ENCODE results near the gene SNUPN. TPM values are rescaled to one million over a fixed set of nuclear protein-coding genes. Genes with fewer than 3 reads are reported as not detected.
"Not testable (repeated sequence)": the region's sequence is repeated elsewhere in the genome, so short reads cannot be mapped to it uniquely, and the experiment has no call there.

SNUPN gene
- total RNA-seq, 1 donor from 2014 or later = 15.9 TPM

- no peak for DNase-seq (ENCODE audit: extremely low read depth, low read depth, low spot score)
Measured at GRCh38 chr15:75637245-75638009, 11.9 kb upstream of the SNUPN start.

- no peak for DNase-seq (ENCODE audit: extremely low read depth, low read depth, low spot score)
Measured at GRCh38 chr15:75636026-75636425, 10.5 kb upstream of the SNUPN start.

GRCh38 chr15:75633922-75634321 lies 8.4 kb upstream of the SNUPN start:
- not testable (repeated sequence) for DNase-seq (ENCODE audit: extremely low read depth, low read depth, low spot score)

GRCh38 chr15:75631935-75632334 lies 6.4 kb upstream of the SNUPN start:
- DNase-seq (ENCODE audit: extremely low read depth, low read depth, low spot score) = no peak

GRCh38 chr15:75622505-75622904 lies 3.0 kb downstream of the SNUPN start:
- no peak for DNase-seq (ENCODE audit: extremely low read depth, low read depth, low spot score)

GRCh38 chr15:75620841-75621391 lies 4.6 kb downstream of the SNUPN start:
- DNase-seq (ENCODE audit: extremely low read depth, low read depth, low spot score) = no peak

GRCh38 chr15:75620058-75620820 lies 5.3 kb downstream of the SNUPN start:
- no peak for DNase-seq (ENCODE audit: extremely low read depth, low read depth, low spot score)

- no peak for DNase-seq (ENCODE audit: extremely low read depth, low read depth, low spot score)
Measured at GRCh38 chr15:75616766-75617165, 8.8 kb downstream of the SNUPN start.

- DNase-seq (ENCODE audit: extremely low read depth, low read depth, low spot score) = no peak
Measured at GRCh38 chr15:75606711-75607699, 18.5 kb downstream of the SNUPN start.

- DNase-seq (ENCODE audit: extremely low read depth, low read depth, low spot score) = no peak
Measured at GRCh38 chr15:75606026-75606425, 19.5 kb downstream of the SNUPN start.

- no peak for DNase-seq (ENCODE audit: extremely low read depth, low read depth, low spot score)
Measured at GRCh38 chr15:75599401-75599800, 26.1 kb downstream of the SNUPN start.

- DNase-seq (ENCODE audit: extremely low read depth, low read depth, low spot score) = no peak
Measured at GRCh38 chr15:75598361-75598760, 27.2 kb downstream of the SNUPN start.

GRCh38 chr15:75597667-75598341 lies 27.7 kb downstream of the SNUPN start:
- DNase-seq (ENCODE audit: extremely low read depth, low read depth, low spot score) = no peak

GRCh38 chr15:75596703-75597345 lies 28.7 kb downstream of the SNUPN start:
- no peak for DNase-seq (ENCODE audit: extremely low read depth, low read depth, low spot score)

GRCh38 chr15:75594276-75594675 lies 31.2 kb downstream of the SNUPN start:
- DNase-seq (ENCODE audit: extremely low read depth, low read depth, low spot score) = no peak

GRCh38 chr15:75591655-75592364 lies 33.7 kb downstream of the SNUPN start:
- DNase-seq (ENCODE audit: extremely low read depth, low read depth, low spot score) = no peak

- DNase-seq (ENCODE audit: extremely low read depth, low read depth, low spot score) = no peak
Measured at GRCh38 chr15:75590239-75590638, 35.3 kb downstream of the SNUPN start.

GRCh38 chr15:75589071-75589470 lies 36.5 kb downstream of the SNUPN start:
- DNase-seq (ENCODE audit: extremely low read depth, low read depth, low spot score) = no peak

GRCh38 chr15:75586422-75586821 lies 39.1 kb downstream of the SNUPN start:
- DNase-seq (ENCODE audit: extremely low read depth, low read depth, low spot score) = not testable (repeated sequence)
